Thyroid gland (tissue), 4 donors: ENCODE results near the gene CPNE8. TPM values are rescaled to one million over a fixed set of nuclear protein-coding genes. Genes with fewer than 3 reads are reported as not detected.

Experiments used
- DNase-seq, 2 donors: peaks; one replicate each; pipeline ENCODE4 v3.0.0-alpha.2; 2019
- H3K27ac ChIP-seq, 3 donors: fragments of 200-600 bp; sonication (generic); 1 replicate in 2 of 3; 2 replicates in 1 of 3; pipeline ENCODE4 v1.5.1; 2016 to 2019; ENCODE audit warnings: mild to moderate bottlenecking in 1 of 3, moderate library complexity in 1 of 3
- H3K27me3 ChIP-seq: fragments of 200-600 bp; sonication (generic); one replicate; pipeline ENCODE4 v1.5.1; 2019
- H3K36me3 ChIP-seq, 2 donors: fragments of 200-600 bp; sonication (generic); one replicate each; pipeline ENCODE4 v1.5.1; 2016 to 2019
- H3K4me1 ChIP-seq, 2 donors: fragments of 200-600 bp; sonication (generic); one replicate each; pipeline ENCODE4 v1.5.1; 2017 to 2019
- H3K4me3 ChIP-seq, 3 donors: fragments of 200-600 bp; sonication (generic); replicated peaks in 1 of 3; 1 replicate in 2 of 3; 2 replicates in 1 of 3; pipeline ENCODE4 v1.5.1; 2016; ENCODE audit warnings: mild to moderate bottlenecking in 1 of 3
- H3K9me3 ChIP-seq: fragments of 200-600 bp; sonication (generic); one replicate; pipeline ENCODE4 v1.5.1; 2017
- POLR2A ChIP-seq, 2 donors: fragments of 450-650 bp; IDR thresholded peaks; one replicate each; pipeline ENCODE4 v1.6.1; 2017; ENCODE audit warnings: antibody characterized with exemption in 2 of 2, mild to moderate bottlenecking in 2 of 2, moderate library complexity in 1 of 2
- WGBS, 2 donors: methylation state at CpG; one replicate each; pipeline ENCODE4 v1.1.5; 2017; 5-methylcytosine and 5-hydroxymethylcytosine counted together
- intact Hi-C: fragments of 100-400 bp; cut with DNase I; formaldehyde crosslinking; loops from one replicate; pipeline ENCODE4 v1.15.1; 2023
- total RNA-seq, 4 donors: library from RNA; depleted of rRNA; stranded (reverse); fragments of >200 nt; gene quantifications; one replicate each; pipeline ENCODE4 v1.2.3, GENCODE V29; 2016
- TF ChIP-seq, protein P1 (sequence below), 6 experiments: fragments of 200-600 bp in 3 of 6; fragments of 450-650 bp in 3 of 6; sonication (generic) in 3 of 6; IDR thresholded peaks; one replicate each; pipeline ENCODE4 v1.5.1; 2016 to 2019; ENCODE audit warnings: antibody characterized with exemption in 6 of 6, mild to moderate bottlenecking in 2 of 6, inconsistent platforms in 1 of 6, moderate library complexity in 1 of 6

The CPNE8 gene
- total RNA-seq, 4 donors from 2014 or later, result 19.1 to 32.0 (median 26.0) TPM

DNA sequence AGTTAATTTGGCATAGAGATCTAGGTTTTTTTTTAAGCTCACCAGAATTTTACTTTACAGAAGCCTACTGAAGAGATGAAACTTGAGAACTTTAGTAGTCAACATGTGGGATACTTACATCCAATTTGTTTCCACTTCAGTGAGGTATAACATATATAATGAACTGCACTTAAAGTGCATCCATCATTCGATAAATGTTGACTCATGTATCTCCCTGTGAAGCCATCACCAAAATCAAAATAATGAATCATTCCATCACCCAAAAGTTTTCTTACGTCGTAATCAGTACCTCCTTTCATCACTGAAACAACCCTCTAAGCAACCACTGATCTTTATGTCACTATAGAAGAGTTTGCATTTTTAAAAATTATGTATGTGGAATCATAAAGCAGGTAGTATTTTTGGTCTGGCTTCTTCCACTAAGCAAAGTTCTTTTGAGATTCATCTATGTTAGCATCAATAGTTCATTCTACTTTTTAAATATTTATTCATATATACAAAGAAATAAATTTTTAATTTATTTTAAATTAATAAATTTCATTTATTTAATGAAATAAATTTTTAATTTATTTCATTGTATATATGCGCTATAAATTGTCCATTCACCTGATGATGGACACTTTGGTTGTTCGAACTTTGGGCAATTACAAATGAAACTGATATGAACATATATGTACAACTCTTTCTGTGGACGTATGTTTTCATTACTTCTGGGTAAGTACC lies 2.0 kb upstream of the CPNE8 start:
- no peaks in the 10 kb centered on the region for H3K27me3 ChIP-seq
- intact Hi-C loops, result no loop called here
- DNase-seq, result no peak
- peaks cover 0 to 7% of the 10 kb centered on the region in 2 donors for H3K4me1 ChIP-seq
- no peaks in the 10 kb centered on the region for H3K9me3 ChIP-seq
- peak overlapping the region in 2 of 3 donors; percentile 83 to 95 for H3K27ac ChIP-seq
- H3K36me3 ChIP-seq, result no peaks in the 10 kb centered on the region
- H3K4me3 ChIP-seq, result peak overlapping the region in 2 of 3 donors; percentile 67 to 85
- TF ChIP-seq, protein P1, sequence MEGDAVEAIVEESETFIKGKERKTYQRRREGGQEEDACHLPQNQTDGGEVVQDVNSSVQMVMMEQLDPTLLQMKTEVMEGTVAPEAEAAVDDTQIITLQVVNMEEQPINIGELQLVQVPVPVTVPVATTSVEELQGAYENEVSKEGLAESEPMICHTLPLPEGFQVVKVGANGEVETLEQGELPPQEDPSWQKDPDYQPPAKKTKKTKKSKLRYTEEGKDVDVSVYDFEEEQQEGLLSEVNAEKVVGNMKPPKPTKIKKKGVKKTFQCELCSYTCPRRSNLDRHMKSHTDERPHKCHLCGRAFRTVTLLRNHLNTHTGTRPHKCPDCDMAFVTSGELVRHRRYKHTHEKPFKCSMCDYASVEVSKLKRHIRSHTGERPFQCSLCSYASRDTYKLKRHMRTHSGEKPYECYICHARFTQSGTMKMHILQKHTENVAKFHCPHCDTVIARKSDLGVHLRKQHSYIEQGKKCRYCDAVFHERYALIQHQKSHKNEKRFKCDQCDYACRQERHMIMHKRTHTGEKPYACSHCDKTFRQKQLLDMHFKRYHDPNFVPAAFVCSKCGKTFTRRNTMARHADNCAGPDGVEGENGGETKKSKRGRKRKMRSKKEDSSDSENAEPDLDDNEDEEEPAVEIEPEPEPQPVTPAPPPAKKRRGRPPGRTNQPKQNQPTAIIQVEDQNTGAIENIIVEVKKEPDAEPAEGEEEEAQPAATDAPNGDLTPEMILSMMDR (IDR thresholded peaks at IDR 0.05), result no peak
- TF ChIP-seq POLR2A (IDR thresholded peaks at IDR 0.05), result no peak
- WGBS, 2 donors, result 73 to 80% methylated on average over 6 of the region's 6 CpGs

DNA sequence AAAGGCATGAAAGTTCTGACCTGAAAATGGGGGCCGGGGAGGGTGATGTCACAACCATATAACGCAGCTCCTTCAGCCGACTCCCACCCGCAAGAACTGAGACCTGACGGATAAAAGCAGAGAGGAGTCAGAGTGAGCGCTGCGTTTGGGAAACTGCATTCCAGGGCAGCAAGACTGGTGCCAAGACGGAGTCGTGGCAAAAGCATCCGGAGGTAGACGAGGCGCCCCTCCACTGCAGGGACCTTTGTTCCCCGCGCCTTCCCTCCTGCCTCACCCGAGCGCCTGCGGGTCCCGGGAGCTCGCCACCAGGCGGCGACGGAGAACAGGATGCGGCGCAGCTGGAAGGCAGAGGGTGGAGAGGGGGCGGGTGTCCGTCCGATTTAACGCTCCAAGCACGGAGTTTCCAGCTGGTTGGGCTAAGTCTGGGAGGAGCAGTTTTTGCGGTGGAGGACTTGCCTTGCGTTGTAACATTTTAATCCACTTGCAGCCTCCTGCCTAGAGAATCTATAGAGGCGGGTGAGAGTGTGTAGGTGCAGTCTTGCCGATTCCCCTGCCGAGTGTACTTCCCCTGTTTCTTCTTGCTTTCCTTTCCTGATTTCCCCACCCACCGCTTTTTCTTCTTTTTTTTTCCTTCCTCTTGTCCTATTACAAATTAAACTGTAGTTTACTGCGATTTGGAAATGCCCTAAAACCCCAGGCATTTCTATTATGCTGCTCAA lies 1.2 kb upstream of the CPNE8 start:
- DNase-seq, result peak; percentile 85 to 90
- H3K4me3 ChIP-seq, result peak overlapping the region in 2 of 3 donors; percentile 67 to 85
- 1% methylated on average over 20 to 29 of the region's 36 CpGs for WGBS, 2 donors
- H3K27ac ChIP-seq, result peak overlapping the region; percentile 83 to 95 (median 95)
- peak in 1 of 2 donors; percentile 68 for TF ChIP-seq POLR2A (IDR thresholded peaks at IDR 0.05)
- TF ChIP-seq, protein P1 (IDR thresholded peaks at IDR 0.05), result peak; percentile 69 to 91 (median 84)
- no peaks in the 10 kb centered on the region for H3K27me3 ChIP-seq
- no peaks in the 10 kb centered on the region for H3K9me3 ChIP-seq
- no peaks in the 10 kb centered on the region for H3K36me3 ChIP-seq
- intact Hi-C loops, result no loop called here
- H3K4me1 ChIP-seq, result peaks cover 0 to 7% of the 10 kb centered on the region in 2 donors

DNA sequence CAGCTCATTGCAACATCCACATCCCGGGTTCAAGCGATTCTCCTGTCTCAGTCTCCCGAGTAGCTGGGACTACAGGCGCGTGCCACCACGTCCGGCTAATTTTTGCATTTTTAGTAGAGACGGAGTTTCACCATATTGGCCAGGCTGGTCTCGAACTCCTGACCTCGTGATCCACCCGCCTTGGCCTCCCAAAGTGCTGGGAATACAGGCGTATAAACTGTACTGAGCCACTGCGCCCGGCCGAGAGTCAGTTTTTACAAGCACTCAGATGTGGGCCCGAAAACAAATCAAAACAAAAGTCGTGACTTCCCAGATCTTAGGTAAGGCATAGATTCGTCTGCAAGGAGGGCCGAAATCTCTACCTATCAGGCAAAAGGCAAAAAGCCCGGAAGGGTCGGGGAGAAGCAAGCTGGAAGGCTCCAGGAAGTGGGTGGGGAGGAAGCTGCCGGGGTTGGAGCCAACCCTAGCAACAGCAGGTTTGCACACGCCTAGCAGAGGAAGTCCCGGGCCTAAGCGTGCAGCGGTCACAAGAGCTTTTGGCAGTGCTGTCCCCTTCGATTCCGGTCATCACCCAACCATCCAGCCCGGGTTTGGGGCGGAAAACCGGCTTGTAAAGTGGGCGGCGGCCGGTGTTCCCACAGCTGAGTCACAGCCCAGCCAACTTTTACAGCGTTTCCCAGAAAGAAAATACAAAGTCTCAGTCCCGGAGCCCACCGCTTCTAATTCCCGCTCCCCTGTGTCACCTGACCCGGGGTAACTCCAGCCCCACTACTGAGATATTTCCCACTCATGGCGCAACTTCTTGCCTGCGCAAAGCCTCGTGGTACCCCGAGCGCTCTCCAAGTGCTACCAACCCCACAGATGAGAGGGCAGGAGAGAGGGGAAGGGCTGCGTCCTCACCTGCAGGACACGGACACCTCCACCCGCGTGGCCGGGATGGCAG lies 583 bp downstream of the CPNE8 start:
- peak overlapping the region; percentile 13 to 85 (median 67) for H3K4me3 ChIP-seq
- no peaks in the 10 kb centered on the region for H3K36me3 ChIP-seq
- peak; percentile 86 to 90 for DNase-seq
- TF ChIP-seq, protein P1 (IDR thresholded peaks at IDR 0.05), result no peak
- TF ChIP-seq POLR2A (IDR thresholded peaks at IDR 0.05), result peak in 1 of 2 donors; percentile 73
- peak overlapping the region; percentile 83 to 95 (median 95) for H3K27ac ChIP-seq
- no peaks in the 10 kb centered on the region for H3K27me3 ChIP-seq
- intact Hi-C loops, result no loop called here
- H3K9me3 ChIP-seq, result no peaks in the 10 kb centered on the region
- peaks cover 0 to 7% of the 10 kb centered on the region in 2 donors for H3K4me1 ChIP-seq
- 19% methylated on average over 45 to 48 of the region's 49 CpGs for WGBS, 2 donors

DNA sequence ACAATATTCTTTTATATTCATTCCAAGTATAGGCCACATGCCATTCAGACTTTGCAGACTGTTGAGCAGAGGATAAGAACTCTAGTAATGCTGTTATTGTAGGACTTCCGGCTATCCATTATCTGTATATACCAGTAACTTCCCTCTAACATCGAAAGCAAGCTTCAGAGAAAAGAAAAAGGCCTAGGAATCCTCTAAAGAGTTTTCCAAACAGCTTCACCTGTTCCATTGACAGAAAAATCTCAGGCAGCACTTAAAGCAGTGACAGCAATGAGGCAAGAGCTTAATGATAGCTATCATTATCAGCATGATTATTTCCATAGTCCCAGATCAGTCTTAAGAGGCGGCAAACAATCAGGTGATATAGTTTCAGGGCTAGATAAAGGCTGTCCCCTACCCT lies 1.8 kb downstream of the CPNE8 start:
- Histone ChIP-seq H3K4me1 (peaks cover 0 to 7% of the 10 kb centered on the region in 2 donors), H3K36me3 (no peaks in the 10 kb centered on the region), H3K27me3 (no peaks in the 10 kb centered on the region), H3K4me3 (no peak overlapping the region), H3K27ac (peak overlapping the region in 1 of 3 donors; percentile 83), H3K9me3 (no peaks in the 10 kb centered on the region)
- DNase-seq, result no peak
- WGBS, 2 donors, result 68 to 73% methylated on average over 3 of the region's 3 CpGs
- TF ChIP-seq POLR2A (IDR thresholded peaks at IDR 0.05), result no peak
- TF ChIP-seq, protein P1 (IDR thresholded peaks at IDR 0.05), result no peak
- intact Hi-C loops, result no loop called here
